ENCODE data around the gene ZNF236.
A peak's percentile ranks its signal among the peaks of the same experiment; 100 is the strongest.

Gene ZNF236

DNA sequence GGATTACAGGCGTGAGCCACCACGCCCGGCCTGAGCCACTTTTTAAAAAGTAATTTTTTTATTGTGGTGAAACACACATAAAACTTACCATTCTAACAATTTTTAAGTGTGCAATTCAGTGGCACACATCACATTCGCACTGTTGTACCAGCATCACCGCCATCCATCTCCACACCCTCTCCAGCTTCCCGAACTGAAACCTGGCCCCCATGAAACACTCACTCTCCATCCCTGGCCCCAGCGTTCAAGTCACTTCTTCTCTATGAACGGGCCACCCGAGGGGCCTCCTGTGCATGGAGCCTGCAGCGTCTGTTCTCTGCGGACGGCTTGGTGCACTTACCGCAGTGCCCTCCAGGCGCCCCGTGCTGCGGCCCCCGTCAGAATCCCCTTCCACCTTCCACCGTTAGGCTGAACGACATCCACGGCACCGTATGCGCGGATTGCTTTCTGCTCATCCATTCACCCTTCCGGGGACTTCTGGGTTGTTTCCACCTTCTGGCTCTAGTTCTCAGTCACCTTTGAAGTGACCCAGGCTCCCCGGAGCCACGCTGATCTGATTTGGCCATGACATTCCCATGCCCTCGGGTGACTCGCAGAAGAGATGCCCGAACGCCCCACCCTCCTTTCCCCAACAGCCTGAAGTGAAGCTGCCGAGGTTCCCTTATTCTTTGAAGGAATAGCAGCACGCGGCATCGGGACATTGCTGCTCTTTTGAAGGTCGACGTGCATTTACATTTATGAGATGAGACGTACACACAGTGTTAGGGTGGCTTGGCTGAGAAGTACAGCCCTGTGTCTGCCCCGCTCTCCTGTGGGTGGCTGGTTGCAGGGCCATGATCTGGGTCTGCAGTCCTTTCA, 175.8 kb downstream of the ZNF236 start:
- Histone ChIP-seq H3K4me1 (ENCODE audit: control insufficient read depth in 1 of 2, insufficient read depth in 1 of 2, low read depth in 1 of 2, low read length in 1 of 2) (peaks cover 4 to 8% of the 10 kb centered on the region in 2 experiments), H3K4me3 (ENCODE audit: low read depth in 1 of 2, low read length in 1 of 2) (no peak overlapping the region), H3K27me3 (no peaks in the 10 kb centered on the region), H3K27ac (no peak overlapping the region), H3K9me3 (no peaks in the 10 kb centered on the region), H3K36me3 (no peaks in the 10 kb centered on the region)
- TF ChIP-seq, protein P1, sequence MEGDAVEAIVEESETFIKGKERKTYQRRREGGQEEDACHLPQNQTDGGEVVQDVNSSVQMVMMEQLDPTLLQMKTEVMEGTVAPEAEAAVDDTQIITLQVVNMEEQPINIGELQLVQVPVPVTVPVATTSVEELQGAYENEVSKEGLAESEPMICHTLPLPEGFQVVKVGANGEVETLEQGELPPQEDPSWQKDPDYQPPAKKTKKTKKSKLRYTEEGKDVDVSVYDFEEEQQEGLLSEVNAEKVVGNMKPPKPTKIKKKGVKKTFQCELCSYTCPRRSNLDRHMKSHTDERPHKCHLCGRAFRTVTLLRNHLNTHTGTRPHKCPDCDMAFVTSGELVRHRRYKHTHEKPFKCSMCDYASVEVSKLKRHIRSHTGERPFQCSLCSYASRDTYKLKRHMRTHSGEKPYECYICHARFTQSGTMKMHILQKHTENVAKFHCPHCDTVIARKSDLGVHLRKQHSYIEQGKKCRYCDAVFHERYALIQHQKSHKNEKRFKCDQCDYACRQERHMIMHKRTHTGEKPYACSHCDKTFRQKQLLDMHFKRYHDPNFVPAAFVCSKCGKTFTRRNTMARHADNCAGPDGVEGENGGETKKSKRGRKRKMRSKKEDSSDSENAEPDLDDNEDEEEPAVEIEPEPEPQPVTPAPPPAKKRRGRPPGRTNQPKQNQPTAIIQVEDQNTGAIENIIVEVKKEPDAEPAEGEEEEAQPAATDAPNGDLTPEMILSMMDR (IDR thresholded peaks at IDR 0.05), result no peak

DNA sequence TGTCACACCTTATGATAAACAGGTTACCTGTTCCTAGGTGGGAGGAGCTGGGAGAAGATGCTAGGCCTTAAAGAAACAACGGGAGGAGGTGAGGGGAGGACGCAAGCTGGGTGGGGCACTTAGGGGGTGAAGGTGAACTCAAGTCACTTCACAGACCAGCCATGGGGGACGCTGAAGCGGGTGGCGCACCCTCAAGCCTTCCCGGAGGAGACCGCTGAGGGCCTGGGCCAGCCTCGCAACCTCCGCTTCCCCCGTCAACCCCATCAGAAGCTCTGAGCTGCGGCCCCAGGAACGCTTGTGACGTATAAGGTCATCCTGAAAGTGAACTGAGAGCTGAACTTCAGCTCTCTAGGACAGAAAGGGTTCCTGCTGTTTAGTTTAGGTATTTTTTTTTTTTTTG, 176.7 kb downstream of the ZNF236 start:
- Histone ChIP-seq H3K27ac (no peak overlapping the region), H3K27me3 (no peaks in the 10 kb centered on the region), H3K4me3 (ENCODE audit: low read depth in 1 of 2, low read length in 1 of 2) (no peak overlapping the region), H3K4me1 (ENCODE audit: control insufficient read depth in 1 of 2, insufficient read depth in 1 of 2, low read depth in 1 of 2, low read length in 1 of 2) (peaks cover 8 to 13% of the 10 kb centered on the region in 2 experiments), H3K36me3 (no peaks in the 10 kb centered on the region), H3K9me3 (no peaks in the 10 kb centered on the region)
- TF ChIP-seq, protein P1 (IDR thresholded peaks at IDR 0.05), result no peak

DNA sequence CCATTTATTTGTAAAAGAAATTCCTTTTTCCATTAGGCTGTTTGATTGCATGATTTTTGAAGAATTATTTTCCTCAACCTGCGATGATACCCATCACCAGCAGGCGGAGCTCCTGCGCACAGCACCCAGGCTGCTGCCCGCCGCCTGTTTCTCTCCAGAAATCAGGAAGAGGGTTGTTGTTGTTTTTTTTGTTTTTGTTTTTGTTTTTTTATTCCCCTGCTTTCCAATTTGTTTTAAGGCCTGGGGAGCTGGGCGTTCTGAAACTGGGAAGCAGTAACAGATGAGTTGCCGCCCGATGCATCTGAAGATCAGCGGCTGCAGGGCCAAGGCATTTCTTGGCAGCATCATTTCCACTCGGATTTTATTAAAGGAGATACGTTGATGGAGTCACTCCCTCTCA, 178.2 kb downstream of the ZNF236 start:
- peaks cover 23 to 28% of the 10 kb centered on the region in 2 experiments for H3K4me1 ChIP-seq (ENCODE audit: control insufficient read depth in 1 of 2, insufficient read depth in 1 of 2, low read depth in 1 of 2, low read length in 1 of 2)
- no peaks in the 10 kb centered on the region for H3K9me3 ChIP-seq
- no peak overlapping the region for H3K4me3 ChIP-seq (ENCODE audit: low read depth in 1 of 2, low read length in 1 of 2)
- H3K36me3 ChIP-seq, result peaks cover under 1% of the 10 kb centered on the region
- peak overlapping the region; percentile 26 for H3K27ac ChIP-seq
- TF ChIP-seq, protein P1 (IDR thresholded peaks at IDR 0.05), result peak; percentile 91
- H3K27me3 ChIP-seq, result no peaks in the 10 kb centered on the region

DNA sequence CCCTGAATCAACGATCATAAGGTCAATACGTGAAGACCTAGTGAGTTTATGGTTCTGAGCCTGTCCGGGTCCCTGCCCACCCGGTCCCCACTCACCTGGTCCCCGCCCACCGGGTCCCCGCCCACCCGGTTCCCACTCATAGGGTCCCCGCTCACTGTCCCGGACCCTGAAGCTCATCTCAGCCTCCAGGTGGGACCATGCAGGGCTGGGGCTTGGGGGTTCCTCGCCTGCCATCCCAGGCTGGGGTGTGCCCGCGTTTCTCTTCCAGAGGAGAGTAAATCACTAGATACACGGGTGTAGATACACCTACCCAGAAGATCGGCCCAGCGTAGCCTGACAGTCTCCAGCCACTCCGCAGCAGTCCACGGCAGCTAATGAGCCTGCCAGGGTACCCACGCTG, 178.7 kb downstream of the ZNF236 start:
- no peak overlapping the region for H3K4me3 ChIP-seq (ENCODE audit: low read depth in 1 of 2, low read length in 1 of 2)
- TF ChIP-seq, protein P1 (IDR thresholded peaks at IDR 0.05), result no peak
- H3K4me1 ChIP-seq (ENCODE audit: control insufficient read depth in 1 of 2, insufficient read depth in 1 of 2, low read depth in 1 of 2, low read length in 1 of 2), result peaks cover 28 to 33% of the 10 kb centered on the region in 2 experiments
- H3K9me3 ChIP-seq, result no peaks in the 10 kb centered on the region
- no peaks in the 10 kb centered on the region for H3K27me3 ChIP-seq
- H3K36me3 ChIP-seq, result peaks cover 6% of the 10 kb centered on the region
- H3K27ac ChIP-seq, result peak overlapping the region; percentile 26

DNA sequence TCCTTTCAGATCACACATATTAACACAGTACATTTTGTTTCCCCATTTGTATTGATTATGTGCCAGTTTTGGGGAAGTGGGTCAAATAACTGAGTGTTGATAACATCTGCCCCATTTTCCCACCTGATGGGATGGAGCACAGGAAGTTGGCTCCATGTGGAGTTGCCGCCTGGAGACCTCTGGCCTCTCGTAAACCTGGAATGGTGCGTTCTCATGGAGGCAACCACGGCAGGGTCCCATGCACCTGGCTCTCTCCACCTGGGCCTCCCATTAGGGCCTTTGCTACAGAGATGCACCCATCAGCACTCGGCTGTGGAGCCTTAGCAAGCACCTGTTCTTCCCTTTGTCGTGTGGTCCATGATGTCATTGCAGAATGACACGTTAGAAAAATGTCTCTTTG, 179.6 kb downstream of the ZNF236 start:
- Histone ChIP-seq H3K27me3 (no peaks in the 10 kb centered on the region), H3K4me1 (ENCODE audit: control insufficient read depth in 1 of 2, insufficient read depth in 1 of 2, low read depth in 1 of 2, low read length in 1 of 2) (peaks cover 37 to 42% of the 10 kb centered on the region in 2 experiments), H3K4me3 (ENCODE audit: low read depth in 1 of 2, low read length in 1 of 2) (no peak overlapping the region), H3K27ac (no peak overlapping the region), H3K36me3 (peaks cover 9% of the 10 kb centered on the region), H3K9me3 (no peaks in the 10 kb centered on the region)
- TF ChIP-seq, protein P1 (IDR thresholded peaks at IDR 0.05), result no peak

Data from neutrophil (primary cell).